ENCODE data around the gene NAB1. TPM values are rescaled to one million over a fixed set of nuclear protein-coding genes. Genes with fewer than 3 reads are reported as not detected.

The NAB1 gene
- total RNA-seq, 1 donor from 2014 or later, result 25.4 TPM

GRCh38 chr2:190662754-190663153, 13.9 kb downstream of the NAB1 start:
- no peak overlapping the region for H3K4me3 ChIP-seq (ENCODE audit: low read depth, low read length)
- H3K27me3 ChIP-seq (ENCODE audit: control insufficient read depth, insufficient read depth, low read length), result no peaks in the 10 kb centered on the region
- DNase-seq (ENCODE audit: low read depth), result no peak
- H3K36me3 ChIP-seq (ENCODE audit: control insufficient read depth, insufficient read depth, low read length), result no peaks in the 10 kb centered on the region
- TF ChIP-seq CTCF (IDR thresholded peaks at IDR 0.05; ENCODE audit: insufficient read depth, low read length, poor library complexity, severe bottlenecking), result no peak

- Histone ChIP-seq H3K36me3 (ENCODE audit: control insufficient read depth, insufficient read depth, low read length) (no peaks in the 10 kb centered on the region), H3K4me3 (ENCODE audit: low read depth, low read length) (no peak overlapping the region), H3K27me3 (ENCODE audit: control insufficient read depth, insufficient read depth, low read length) (no peaks in the 10 kb centered on the region)
- TF ChIP-seq CTCF (IDR thresholded peaks at IDR 0.05; ENCODE audit: insufficient read depth, low read length, poor library complexity, severe bottlenecking), result no peak
- DNase-seq (ENCODE audit: low read depth), result no peak
Measured at GRCh38 chr2:190663348-190663747, 14.5 kb downstream of the NAB1 start.

- no peak for DNase-seq (ENCODE audit: low read depth)
- Histone ChIP-seq H3K4me3 (ENCODE audit: low read depth, low read length) (no peak overlapping the region), H3K36me3 (ENCODE audit: control insufficient read depth, insufficient read depth, low read length) (no peaks in the 10 kb centered on the region), H3K27me3 (ENCODE audit: control insufficient read depth, insufficient read depth, low read length) (no peaks in the 10 kb centered on the region)
- no peak for TF ChIP-seq CTCF (IDR thresholded peaks at IDR 0.05; ENCODE audit: insufficient read depth, low read length, poor library complexity, severe bottlenecking)
Measured at GRCh38 chr2:190663839-190664238, 15.0 kb downstream of the NAB1 start.

GRCh38 chr2:190664240-190664639, 15.4 kb downstream of the NAB1 start:
- TF ChIP-seq CTCF (IDR thresholded peaks at IDR 0.05; ENCODE audit: insufficient read depth, low read length, poor library complexity, severe bottlenecking), result no peak
- H3K36me3 ChIP-seq (ENCODE audit: control insufficient read depth, insufficient read depth, low read length), result no peaks in the 10 kb centered on the region
- no peaks in the 10 kb centered on the region for H3K27me3 ChIP-seq (ENCODE audit: control insufficient read depth, insufficient read depth, low read length)
- DNase-seq (ENCODE audit: low read depth), result no peak
- no peak overlapping the region for H3K4me3 ChIP-seq (ENCODE audit: low read depth, low read length)

- Histone ChIP-seq H3K4me3 (ENCODE audit: low read depth, low read length) (no peak overlapping the region), H3K27me3 (ENCODE audit: control insufficient read depth, insufficient read depth, low read length) (no peaks in the 10 kb centered on the region), H3K36me3 (ENCODE audit: control insufficient read depth, insufficient read depth, low read length) (no peaks in the 10 kb centered on the region)
- TF ChIP-seq CTCF (IDR thresholded peaks at IDR 0.05; ENCODE audit: insufficient read depth, low read length, poor library complexity, severe bottlenecking), result no peak
- no peak for DNase-seq (ENCODE audit: low read depth)
Measured at GRCh38 chr2:190666895-190667294, 18.0 kb downstream of the NAB1 start.

GRCh38 chr2:190668892-190669291, 20.0 kb downstream of the NAB1 start:
- no peak for DNase-seq (ENCODE audit: low read depth)
- Histone ChIP-seq H3K4me3 (ENCODE audit: low read depth, low read length) (no peak overlapping the region), H3K36me3 (ENCODE audit: control insufficient read depth, insufficient read depth, low read length) (no peaks in the 10 kb centered on the region), H3K27me3 (ENCODE audit: control insufficient read depth, insufficient read depth, low read length) (no peaks in the 10 kb centered on the region)
- no peak for TF ChIP-seq CTCF (IDR thresholded peaks at IDR 0.05; ENCODE audit: insufficient read depth, low read length, poor library complexity, severe bottlenecking)

Data from kidney epithelial cell (primary cell).